GM23248 (cell line): ENCODE results near the gene ZFAND6.

Source experiments
- EZH2 ChIP-seq: fragments of 200-600 bp; sonication (generic); IDR thresholded peaks from 2 replicates; pipeline ENCODE4 v1.6.1; 2018; ENCODE audit warnings: antibody characterized with exemption, mild to moderate bottlenecking; ENCODE audit not compliant: insufficient read depth, poor library complexity, severe bottlenecking
- EZH2phosphoT487 ChIP-seq: fragments of 200-600 bp; sonication (generic); IDR thresholded peaks from 2 replicates; pipeline ENCODE4 v1.6.1; 2018; ENCODE audit warnings: antibody characterized with exemption, moderate library complexity, mild to moderate bottlenecking, low read depth; ENCODE audit not compliant: insufficient read depth

GRCh38 chr15:80093854-80094418, 34.5 kb downstream of the ZFAND6 start:
- TF ChIP-seq EZH2 (no peak), EZH2phosphoT487 (no peak)
